Measurements from ENCODE around the gene SLC6A2. TPM values are rescaled to one million over a fixed set of nuclear protein-coding genes. Genes with fewer than 3 reads are reported as not detected.

Gene SLC6A2
- total RNA-seq, 1 donor from 2014 or later, result not detected

Other genes with a start within 250 kb of the SLC6A2 start
- gene MMP2, start 176.8 kb upstream of the SLC6A2 start, total RNA-seq (ENCODE audit: unreplicated experiment), result 7.0 TPM
- gene LPCAT2, start 146.9 kb upstream of the SLC6A2 start, total RNA-seq (ENCODE audit: unreplicated experiment), result 1.8 TPM
- not detected for gene CAPNS2, start 89.3 kb upstream of the SLC6A2 start, total RNA-seq (ENCODE audit: unreplicated experiment)
- not detected for gene CES1, start 177.1 kb downstream of the SLC6A2 start, total RNA-seq (ENCODE audit: unreplicated experiment)
- gene CES5A, start 219.4 kb downstream of the SLC6A2 start, total RNA-seq (ENCODE audit: unreplicated experiment), result not detected